Suprapubic skin (tissue), 4 donors: ENCODE data around the gene RXRB. TPM values are rescaled to one million over a fixed set of nuclear protein-coding genes. Genes with fewer than 3 reads are reported as not detected.

Source experiments
- DNase-seq, 2 donors: peaks; one replicate each; pipeline ENCODE4 v3.0.0-alpha.2; 2019; ENCODE audit warnings: low spot score in 2 of 2
- H3K27ac ChIP-seq: fragments of 200-600 bp; sonication (generic); one replicate; pipeline ENCODE4 v1.5.1; 2019
- H3K27me3 ChIP-seq: fragments of 200-600 bp; sonication (generic); one replicate; pipeline ENCODE4 v1.5.1; 2019
- H3K36me3 ChIP-seq: fragments of 200-600 bp; sonication (generic); one replicate; pipeline ENCODE4 v1.5.1; 2019
- H3K4me1 ChIP-seq: fragments of 200-600 bp; sonication (generic); one replicate; pipeline ENCODE4 v1.5.1; 2019
- H3K4me3 ChIP-seq: fragments of 200-600 bp; sonication (generic); one replicate; pipeline ENCODE4 v1.5.1; 2019; ENCODE audit warnings: mild to moderate bottlenecking
- H3K9me3 ChIP-seq: fragments of 200-600 bp; sonication (generic); one replicate; pipeline ENCODE4 v1.5.1; 2019
- CTCF ChIP-seq, 2 donors: fragments of 200-600 bp in 1 of 2; fragments of 450-650 bp in 1 of 2; sonication (generic) in 1 of 2; IDR thresholded peaks; one replicate each; pipeline ENCODE4 v1.5.1; 2016 to 2019; ENCODE audit warnings: antibody characterized with exemption in 2 of 2, mild to moderate bottlenecking in 1 of 2, moderate library complexity in 1 of 2
- EP300 ChIP-seq: sonication (generic); formaldehyde crosslinking; IDR thresholded peaks from one replicate; pipeline ENCODE4 v1.6.1; 2017; ENCODE audit warnings: antibody characterized with exemption
- POLR2A ChIP-seq, 2 donors: fragments of 450-650 bp; IDR thresholded peaks; one replicate each; pipeline ENCODE4 v1.6.1; 2017; ENCODE audit warnings: antibody characterized with exemption in 2 of 2, mild to moderate bottlenecking in 2 of 2, moderate library complexity in 2 of 2
- POLR2AphosphoS5 ChIP-seq, 3 donors: sonication (generic); formaldehyde crosslinking; IDR thresholded peaks; one replicate each; pipeline ENCODE4 v1.6.1; 2017; ENCODE audit warnings: antibody characterized with exemption in 3 of 3
- WGBS: methylation state at CpG from one replicate; pipeline ENCODE4 v1.1.5; 2018; 5-methylcytosine and 5-hydroxymethylcytosine counted together
- total RNA-seq, 4 donors: library from RNA; depleted of rRNA; stranded (reverse); fragments of >200 nt; gene quantifications; one replicate each; pipeline ENCODE4 v1.1.0, GENCODE V29; 2016

Gene RXRB
- total RNA-seq, 4 donors from 2014 or later: 18.6 to 47.9 (median 26.9) TPM

GRCh38 chr6:33211136-33211535, 10.7 kb upstream of the RXRB start:
- WGBS: 82% methylated on average over 14 of the region's 17 CpGs
- H3K4me3 ChIP-seq: no peak overlapping the region
- H3K9me3 ChIP-seq: no peaks in the 10 kb centered on the region
- H3K27me3 ChIP-seq: no peaks in the 10 kb centered on the region
- peaks cover 2% of the 10 kb centered on the region for H3K36me3 ChIP-seq
- DNase-seq: peak in 1 of 2 donors; percentile 44
- H3K4me1 ChIP-seq: peaks cover 39% of the 10 kb centered on the region
- H3K27ac ChIP-seq: no peak overlapping the region
- TF ChIP-seq EP300 (no peak), POLR2A (IDR thresholded peaks at IDR 0.05) (no peak), CTCF (IDR thresholded peaks at IDR 0.05) (no peak), POLR2AphosphoS5 (IDR thresholded peaks at IDR 0.05) (no peak)

- peaks cover 48% of the 10 kb centered on the region for H3K4me1 ChIP-seq
- WGBS: 92% methylated on average over 5 of the region's 10 CpGs
- no peak for TF ChIP-seq POLR2AphosphoS5 (IDR thresholded peaks at IDR 0.05)
- H3K27me3 ChIP-seq: no peaks in the 10 kb centered on the region
- peak in 1 of 2 donors; percentile 64 for DNase-seq
- H3K9me3 ChIP-seq: no peaks in the 10 kb centered on the region
- no peak overlapping the region for H3K4me3 ChIP-seq
- H3K27ac ChIP-seq: no peak overlapping the region
- peaks cover 2% of the 10 kb centered on the region for H3K36me3 ChIP-seq
These were observed 9.4 kb upstream of the RXRB start for GRCh38 chr6:33209856-33210255.

- H3K9me3 ChIP-seq: no peaks in the 10 kb centered on the region
- H3K36me3 ChIP-seq: peaks cover 8% of the 10 kb centered on the region
- under 1% methylated on average over 20 of the region's 86 CpGs for WGBS
- peak within 1 kb of the TSS; percentile 88 for H3K27ac ChIP-seq
- H3K4me1 ChIP-seq: peaks cover 51% of the 10 kb centered on the region
- TF ChIP-seq CTCF (IDR thresholded peaks at IDR 0.05) (no peak), POLR2A (IDR thresholded peaks at IDR 0.05) (peak; percentile 97), POLR2AphosphoS5 (IDR thresholded peaks at IDR 0.05) (peak; percentile 95 to 97 (median 96))
- no peaks in the 10 kb centered on the region for H3K27me3 ChIP-seq
- peak within 1 kb of the TSS; percentile 86 for H3K4me3 ChIP-seq
- DNase-seq: peak; percentile 93
These were observed 7.9 kb upstream of the RXRB start, which contains the start of gene RING1 for GRCh38 chr6:33208091-33208967. Gene RING1 (plus strand): TSS chr6:33208500. CDS start chr6:33208823, 323 bp downstream.

GRCh38 chr6:33207552-33208090, 7.2 kb upstream of the RXRB start:
- peak in 1 of 2 donors; percentile 87 for DNase-seq
- Histone ChIP-seq H3K9me3 (no peaks in the 10 kb centered on the region), H3K27me3 (no peaks in the 10 kb centered on the region), H3K4me1 (peaks cover 44% of the 10 kb centered on the region), H3K36me3 (peaks cover 15% of the 10 kb centered on the region), H3K27ac (peak overlapping the region; percentile 88), H3K4me3 (peak overlapping the region; percentile 86)
- no peak for TF ChIP-seq POLR2A (IDR thresholded peaks at IDR 0.05)
- TF ChIP-seq POLR2AphosphoS5 (IDR thresholded peaks at IDR 0.05): no peak
- TF ChIP-seq EP300: no peak
- no peak for TF ChIP-seq CTCF (IDR thresholded peaks at IDR 0.05)
- 1% methylated on average over 23 of the region's 29 CpGs for WGBS

GRCh38 chr6:33206864-33207551, 6.5 kb upstream of the RXRB start:
- peak overlapping the region; percentile 86 for H3K4me3 ChIP-seq
- 16% methylated on average over 20 of the region's 20 CpGs for WGBS
- peaks cover 45% of the 10 kb centered on the region for H3K4me1 ChIP-seq
- H3K27ac ChIP-seq: no peak overlapping the region
- DNase-seq: peak in 1 of 2 donors; percentile 68
- no peak for TF ChIP-seq EP300
- TF ChIP-seq CTCF (IDR thresholded peaks at IDR 0.05): no peak
- no peak for TF ChIP-seq POLR2A (IDR thresholded peaks at IDR 0.05)
- no peak for TF ChIP-seq POLR2AphosphoS5 (IDR thresholded peaks at IDR 0.05)
- peaks cover 21% of the 10 kb centered on the region for H3K36me3 ChIP-seq
- H3K9me3 ChIP-seq: no peaks in the 10 kb centered on the region
- no peaks in the 10 kb centered on the region for H3K27me3 ChIP-seq
